ENCODE data around the gene GRAP2.

The GRAP2 gene

GRCh38 chr22:40007853-40008710, 107.2 kb downstream of the GRAP2 start:
- no peak overlapping the region for H3K9ac ChIP-seq
- no peaks in the 10 kb centered on the region for H3K36me3 ChIP-seq
- H4K20me1 ChIP-seq: no peaks in the 10 kb centered on the region
- H3K4me1 ChIP-seq: peaks cover 32% of the 10 kb centered on the region
- H3K27me3 ChIP-seq: no peaks in the 10 kb centered on the region
- peak overlapping the region; percentile 7; the same call in 1 of the 2 replicates for H3K4me2 ChIP-seq
- H3K9me3 ChIP-seq: no peaks in the 10 kb centered on the region
- no peak overlapping the region for H3K27ac ChIP-seq
- H3K4me3 ChIP-seq: no peak overlapping the region
- TF ChIP-seq Cebpa-rat (IDR thresholded peaks at IDR 0.05): peak; percentile 74; the same call in 1 of the 2 replicates

GRCh38 chr22:40008726-40009291, 107.9 kb downstream of the GRAP2 start:
- Histone ChIP-seq H3K27ac (no peak overlapping the region), H3K9ac (no peak overlapping the region), H3K4me2 (no peak overlapping the region), H4K20me1 (no peaks in the 10 kb centered on the region), H3K36me3 (no peaks in the 10 kb centered on the region), H3K4me3 (no peak overlapping the region), H3K9me3 (no peaks in the 10 kb centered on the region), H3K4me1 (peaks cover 32% of the 10 kb centered on the region), H3K27me3 (no peaks in the 10 kb centered on the region)
- no peak for TF ChIP-seq Cebpa-rat (IDR thresholded peaks at IDR 0.05)

GRCh38 chr22:40009292-40009774, 108.4 kb downstream of the GRAP2 start:
- Histone ChIP-seq H3K9ac (no peak overlapping the region), H3K4me1 (peaks cover 32% of the 10 kb centered on the region), H4K20me1 (no peaks in the 10 kb centered on the region), H3K4me2 (no peak overlapping the region), H3K27ac (no peak overlapping the region), H3K4me3 (no peak overlapping the region), H3K9me3 (no peaks in the 10 kb centered on the region), H3K27me3 (no peaks in the 10 kb centered on the region), H3K36me3 (no peaks in the 10 kb centered on the region)
- TF ChIP-seq Cebpa-rat (IDR thresholded peaks at IDR 0.05): no peak

DNA sequence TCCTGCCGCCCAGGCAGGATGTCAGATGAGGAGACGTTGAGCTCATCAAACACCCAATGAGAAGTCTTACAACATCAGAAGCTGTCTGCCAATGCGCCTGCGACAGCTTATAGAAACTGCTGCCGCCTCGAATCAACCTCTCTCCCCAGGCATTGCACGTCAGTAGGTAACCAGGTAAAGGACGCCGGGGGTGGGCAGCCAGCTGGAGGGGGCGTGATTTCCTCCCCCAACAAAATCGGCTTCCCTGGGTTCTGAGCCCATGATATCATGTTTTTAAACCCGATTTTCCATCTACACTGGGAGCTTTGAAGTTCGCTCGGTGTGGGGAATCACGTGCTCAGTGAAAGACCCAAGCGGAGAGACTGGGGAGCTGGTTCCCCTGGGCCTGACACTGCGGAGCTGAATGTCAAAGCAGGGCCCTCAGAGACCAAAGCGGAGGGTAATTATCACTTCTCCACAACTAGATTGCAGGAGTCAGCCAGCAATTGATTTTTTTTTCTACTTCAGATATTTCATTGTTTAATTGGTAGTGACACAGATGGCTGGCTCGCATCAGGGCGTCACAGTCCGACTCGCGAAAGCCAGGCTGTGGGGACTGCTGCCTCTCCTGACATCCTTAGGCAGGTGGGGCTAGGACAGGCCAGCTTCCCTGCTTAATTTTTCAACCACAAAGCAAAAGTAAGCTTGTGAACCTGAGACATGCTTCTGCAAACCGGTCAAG, 109.2 kb downstream of the GRAP2 start:
- Histone ChIP-seq H4K20me1 (no peaks in the 10 kb centered on the region), H3K36me3 (no peaks in the 10 kb centered on the region), H3K9me3 (no peaks in the 10 kb centered on the region), H3K4me3 (no peak overlapping the region), H3K9ac (no peak overlapping the region), H3K4me1 (peaks cover 29% of the 10 kb centered on the region), H3K4me2 (no peak overlapping the region), H3K27me3 (no peaks in the 10 kb centered on the region), H3K27ac (no peak overlapping the region)
- TF ChIP-seq Cebpa-rat (IDR thresholded peaks at IDR 0.05): no peak

GRCh38 chr22:40010746-40011145, 109.9 kb downstream of the GRAP2 start:
- Histone ChIP-seq H3K27me3 (no peaks in the 10 kb centered on the region), H3K4me3 (no peak overlapping the region), H3K4me1 (peaks cover 23% of the 10 kb centered on the region), H3K36me3 (no peaks in the 10 kb centered on the region), H3K9ac (no peak overlapping the region), H4K20me1 (no peaks in the 10 kb centered on the region), H3K9me3 (no peaks in the 10 kb centered on the region), H3K27ac (no peak overlapping the region), H3K4me2 (no peak overlapping the region)
- no peak for TF ChIP-seq Cebpa-rat (IDR thresholded peaks at IDR 0.05)

GRCh38 chr22:40014667-40015248, 113.9 kb downstream of the GRAP2 start:
- H4K20me1 ChIP-seq: no peaks in the 10 kb centered on the region
- no peak overlapping the region for H3K9ac ChIP-seq
- no peak overlapping the region for H3K4me3 ChIP-seq
- H3K27me3 ChIP-seq: no peaks in the 10 kb centered on the region
- H3K9me3 ChIP-seq: no peaks in the 10 kb centered on the region
- H3K4me2 ChIP-seq: no peak overlapping the region
- no peaks in the 10 kb centered on the region for H3K4me1 ChIP-seq
- TF ChIP-seq Cebpa-rat (IDR thresholded peaks at IDR 0.05): no peak
- H3K36me3 ChIP-seq: no peaks in the 10 kb centered on the region
- H3K27ac ChIP-seq: no peak overlapping the region

- Histone ChIP-seq H3K9ac (no peak overlapping the region), H3K4me1 (no peaks in the 10 kb centered on the region), H3K9me3 (no peaks in the 10 kb centered on the region), H4K20me1 (no peaks in the 10 kb centered on the region), H3K4me2 (no peak overlapping the region), H3K4me3 (no peak overlapping the region), H3K36me3 (no peaks in the 10 kb centered on the region), H3K27ac (no peak overlapping the region), H3K27me3 (no peaks in the 10 kb centered on the region)
- no peak for TF ChIP-seq Cebpa-rat (IDR thresholded peaks at IDR 0.05)
These were observed 114.6 kb downstream of the GRAP2 start for GRCh38 chr22:40015358-40015976.

DNA sequence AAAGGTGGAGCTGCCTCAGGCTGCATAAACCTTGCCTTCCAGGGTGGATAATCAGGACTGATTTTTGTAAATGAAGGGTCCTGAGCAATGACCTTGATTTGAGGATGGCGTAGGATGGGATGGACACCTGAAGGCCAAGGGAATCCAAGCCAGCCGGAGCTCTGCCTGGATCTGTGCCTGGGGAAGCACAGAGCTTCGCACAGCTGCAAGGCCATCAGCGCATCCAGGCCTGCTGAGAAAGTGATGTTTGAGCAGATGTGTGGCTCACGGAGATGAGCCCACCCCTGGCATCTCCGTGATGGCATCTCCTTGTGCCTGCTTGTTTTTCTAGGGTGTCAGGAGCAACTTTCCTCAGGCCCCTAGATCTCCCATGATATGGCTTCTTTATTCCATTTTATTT, 117.2 kb downstream of the GRAP2 start:
- no peaks in the 10 kb centered on the region for H3K9me3 ChIP-seq
- H3K9ac ChIP-seq: no peak overlapping the region
- H3K27me3 ChIP-seq: no peaks in the 10 kb centered on the region
- H3K4me3 ChIP-seq: no peak overlapping the region
- TF ChIP-seq Cebpa-rat (IDR thresholded peaks at IDR 0.05): no peak
- H3K36me3 ChIP-seq: no peaks in the 10 kb centered on the region
- H4K20me1 ChIP-seq: no peaks in the 10 kb centered on the region
- no peak overlapping the region for H3K27ac ChIP-seq
- H3K4me1 ChIP-seq: peaks cover 9% of the 10 kb centered on the region; the same call in 1 of the 2 replicates
- H3K4me2 ChIP-seq: no peak overlapping the region

DNA sequence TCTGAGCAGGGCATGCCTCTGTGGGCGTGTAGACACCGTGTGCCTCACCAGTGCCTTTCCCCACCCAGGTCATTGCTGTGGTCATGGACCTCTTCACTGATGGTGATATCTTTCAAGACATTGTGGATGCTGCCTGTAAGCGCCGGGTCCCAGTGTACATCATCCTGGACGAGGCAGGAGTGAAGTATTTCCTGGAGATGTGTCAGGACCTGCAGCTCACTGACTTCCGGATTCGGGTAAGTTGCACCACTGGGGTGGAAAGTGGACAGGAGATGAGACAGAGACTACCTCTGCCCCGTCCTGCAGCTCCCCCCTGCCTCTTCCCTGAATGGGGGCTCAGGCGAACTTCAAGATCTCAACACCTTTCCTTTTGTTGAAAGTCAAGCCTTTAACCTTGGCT, 118.2 kb downstream of the GRAP2 start:
- Histone ChIP-seq H3K4me1 (peaks cover 19% of the 10 kb centered on the region), H3K9ac (no peak overlapping the region), H3K9me3 (no peaks in the 10 kb centered on the region), H3K36me3 (no peaks in the 10 kb centered on the region), H3K27ac (no peak overlapping the region), H3K4me3 (no peak overlapping the region), H3K4me2 (no peak overlapping the region), H3K27me3 (no peaks in the 10 kb centered on the region), H4K20me1 (no peaks in the 10 kb centered on the region)
- no peak for TF ChIP-seq Cebpa-rat (IDR thresholded peaks at IDR 0.05)
